Kidney (tissue), 14 donors: ENCODE data around the gene COL23A1. TPM values are rescaled to one million over a fixed set of nuclear protein-coding genes. Genes with fewer than 3 reads are reported as not detected.
"Not testable (repeated sequence)": the region's sequence is repeated elsewhere in the genome, so short reads cannot be mapped to it uniquely, and the experiment has no call there.

Experiments
- DNase-seq, 5 donors: peaks; one replicate each; pipeline ENCODE4 v3.0.0-alpha.2; 2013 to 2020
- FAIRE-seq: peaks from 2 replicates; lab custom pipeline; 2012; peaks lifted over from hg19 to GRCh38; lab: Jason Lieb, UNC
- H3K27ac ChIP-seq, 2 donors: one replicate each; pipeline ENCODE4 v1.7.0; 2013; ENCODE audit warnings: low read depth in 2 of 2, low read length in 2 of 2, inconsistent platforms in 1 of 2
- H3K27me3 ChIP-seq: one replicate; pipeline ENCODE4 v1.7.1; 2013; ENCODE audit warnings: low read length, inconsistent platforms; ENCODE audit not compliant: control insufficient read depth, insufficient read depth
- H3K36me3 ChIP-seq, 3 donors: one replicate each; pipeline versions ENCODE4 v1.7.0 to v1.7.1; 2013; ENCODE audit warnings: low read length in 3 of 3, control low read depth in 1 of 3, inconsistent platforms in 1 of 3; ENCODE audit not compliant: insufficient read depth in 3 of 3, control insufficient read depth in 2 of 3
- H3K4me1 ChIP-seq, 3 donors: one replicate each; pipeline versions ENCODE4 v1.7.0 to v1.7.1; 2013; ENCODE audit warnings: low read length in 3 of 3, inconsistent platforms in 1 of 3, low read depth in 1 of 3; ENCODE audit not compliant: control insufficient read depth in 2 of 3, insufficient read depth in 2 of 3
- H3K4me3 ChIP-seq, 3 donors: one replicate each; pipeline versions ENCODE4 v1.7.0 to v1.8.1; 2013; ENCODE audit warnings: low read length in 3 of 3, control low read depth in 1 of 3, inconsistent platforms in 1 of 3
- H3K9ac ChIP-seq, 3 donors: one replicate each; pipeline versions ENCODE4 v1.7.0 to v1.7.1; 2013; ENCODE audit warnings: low read length in 3 of 3, control low read depth in 1 of 3, inconsistent platforms in 1 of 3
- H3K9me3 ChIP-seq, 3 donors: one replicate each; pipeline versions ENCODE4 v1.7.0 to v1.7.1; 2013; ENCODE audit warnings: low read length in 3 of 3, control low read depth in 1 of 3, inconsistent platforms in 1 of 3; ENCODE audit not compliant: control insufficient read depth in 2 of 3, insufficient read depth in 1 of 3
- intact Hi-C: fragments of 100-400 bp; cut with DNase I; formaldehyde crosslinking; loops from one replicate; pipeline ENCODE4 v1.11.1; 2022
- polyA plus RNA-seq: library from polyadenylated mRNA; stranded (reverse); fragments of 350-450 nt; fragmentation: Illumina TruSeq; extraction: RNeasy Lipid Tissue Mini Kit (QIAGEN cat#74804); gene quantifications from one replicate; pipeline ENCODE4 v1.2.3, GENCODE V29; 2014; ENCODE audit warnings: low read depth, low replicate concordance; ENCODE audit not compliant: insufficient read depth
- total RNA-seq: library from RNA; stranded (reverse); fragmentation: NEBNext Ultra II Directional; extraction: Animal tissue kit (Norgen Biotek cat#: 25700); gene quantifications from one replicate; pipeline ENCODE4 v1.2.1, GENCODE V29; 2021
- TF ChIP-seq, protein P1 (sequence below): IDR thresholded peaks from 3 replicates; pipeline ENCODE4 v1.5.1; 2012; ENCODE audit warnings: mild to moderate bottlenecking, moderate library complexity, borderline replicate concordance; ENCODE audit not compliant: insufficient read depth; ENCODE audit errors: extremely low read depth
- donor health status: control.
- donor health status: control.
- donor health status: control.
- donor health status: control.
- donor health status: control.
- donor health status: DM: yes; HTN: yes; CAD: no.
- donor health status: Normal renal cell carcinoma (clear cell type).

Gene COL23A1
- total and polyA plus RNA-seq, 2 donors from 2014 or later, result 4.1 to 8.7 TPM

GRCh38 chr5:178240766-178241165 lies 349.4 kb downstream of the COL23A1 start:
- Histone ChIP-seq H3K4me3 (no peak overlapping the region), H3K9me3 (no peaks in the 10 kb centered on the region), H3K36me3 (no peaks in the 10 kb centered on the region), H3K27ac (peak overlapping the region in 1 of 2 donors; percentile 47), H3K9ac (no peak overlapping the region), H3K4me1 (peaks cover 0 to 26% (median 6%) of the 10 kb centered on the region in 3 donors), H3K27me3 (no peaks in the 10 kb centered on the region)
- DNase-seq (peak in 1 of 5 donors; percentile 46), FAIRE-seq (no peak)
- TF ChIP-seq, protein P1, sequence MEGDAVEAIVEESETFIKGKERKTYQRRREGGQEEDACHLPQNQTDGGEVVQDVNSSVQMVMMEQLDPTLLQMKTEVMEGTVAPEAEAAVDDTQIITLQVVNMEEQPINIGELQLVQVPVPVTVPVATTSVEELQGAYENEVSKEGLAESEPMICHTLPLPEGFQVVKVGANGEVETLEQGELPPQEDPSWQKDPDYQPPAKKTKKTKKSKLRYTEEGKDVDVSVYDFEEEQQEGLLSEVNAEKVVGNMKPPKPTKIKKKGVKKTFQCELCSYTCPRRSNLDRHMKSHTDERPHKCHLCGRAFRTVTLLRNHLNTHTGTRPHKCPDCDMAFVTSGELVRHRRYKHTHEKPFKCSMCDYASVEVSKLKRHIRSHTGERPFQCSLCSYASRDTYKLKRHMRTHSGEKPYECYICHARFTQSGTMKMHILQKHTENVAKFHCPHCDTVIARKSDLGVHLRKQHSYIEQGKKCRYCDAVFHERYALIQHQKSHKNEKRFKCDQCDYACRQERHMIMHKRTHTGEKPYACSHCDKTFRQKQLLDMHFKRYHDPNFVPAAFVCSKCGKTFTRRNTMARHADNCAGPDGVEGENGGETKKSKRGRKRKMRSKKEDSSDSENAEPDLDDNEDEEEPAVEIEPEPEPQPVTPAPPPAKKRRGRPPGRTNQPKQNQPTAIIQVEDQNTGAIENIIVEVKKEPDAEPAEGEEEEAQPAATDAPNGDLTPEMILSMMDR, result no peak
- intact Hi-C loops, result no loop called here

DNA sequence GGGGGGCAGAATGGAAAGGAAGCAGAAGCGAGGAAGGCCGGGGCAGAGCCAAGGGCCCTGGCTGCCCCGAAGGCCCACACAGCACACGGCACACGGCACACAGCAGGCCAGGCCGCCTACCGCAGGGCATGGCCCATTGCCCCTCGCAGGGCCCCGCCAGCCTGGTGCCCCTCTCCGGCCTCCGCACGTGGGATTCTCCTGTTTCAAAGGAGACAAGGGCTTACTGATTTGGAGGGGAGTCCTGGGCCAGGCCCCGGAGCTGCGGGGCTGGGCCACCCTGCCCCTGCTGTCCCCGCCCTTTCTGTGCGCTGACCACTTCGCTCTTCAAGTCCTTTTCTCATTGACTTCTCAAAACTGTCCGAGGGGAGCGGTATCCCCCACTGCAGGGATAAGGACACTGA lies 349.9 kb downstream of the COL23A1 start:
- no peaks in the 10 kb centered on the region for H3K36me3 ChIP-seq
- intact Hi-C loops, result no loop called here
- peaks cover 0 to 29% (median 6%) of the 10 kb centered on the region in 3 donors for H3K4me1 ChIP-seq
- DNase-seq (peak in 1 of 5 donors; percentile 62), FAIRE-seq (no peak)
- H3K9me3 ChIP-seq, result no peaks in the 10 kb centered on the region
- TF ChIP-seq, protein P1, result no peak
- peak overlapping the region in 1 of 2 donors; percentile 67 for H3K27ac ChIP-seq
- no peak overlapping the region for H3K9ac ChIP-seq
- no peaks in the 10 kb centered on the region for H3K27me3 ChIP-seq
- no peak overlapping the region for H3K4me3 ChIP-seq

GRCh38 chr5:178239626-178240301 lies 350.4 kb downstream of the COL23A1 start:
- peak in 1 of 5 donors; percentile 66 for DNase-seq

GRCh38 chr5:178238711-178239592 lies 351.2 kb downstream of the COL23A1 start:
- no peak overlapping the region for H3K9ac ChIP-seq
- FAIRE-seq (no peak), DNase-seq (peak in 1 of 5 donors; percentile 64)
- H3K9me3 ChIP-seq, result no peaks in the 10 kb centered on the region
- peak overlapping the region in 1 of 2 donors; percentile 68 for H3K27ac ChIP-seq
- no peaks in the 10 kb centered on the region for H3K27me3 ChIP-seq
- no peak overlapping the region for H3K4me3 ChIP-seq
- TF ChIP-seq, protein P1, result no peak
- no peaks in the 10 kb centered on the region for H3K36me3 ChIP-seq
- intact Hi-C loops, result no loop called here
- peaks cover 0 to 34% (median 6%) of the 10 kb centered on the region in 3 donors for H3K4me1 ChIP-seq

More at GRCh38 chr5:178239626-178240301, 350.4 kb downstream of the COL23A1 start:
- H3K9ac ChIP-seq, H3K36me3 ChIP-seq, H3K27me3 ChIP-seq, H3K4me3 ChIP-seq, FAIRE-seq, intact Hi-C loops, H3K9me3 ChIP-seq: not testable (repeated sequence)
- Histone ChIP-seq H3K27ac (peak overlapping the region in 1 of 2 donors; percentile 67), H3K4me1 (peaks cover 0 to 32% (median 6%) of the 10 kb centered on the region in 3 donors)
